GM23248 (cell line): ENCODE results near the gene FOXD1. TPM values are rescaled to one million over a fixed set of nuclear protein-coding genes. Genes with fewer than 3 reads are reported as not detected.
A peak's percentile ranks its signal among the peaks of the same experiment; 100 is the strongest.

Experiments used
- DNase-seq: peaks from one replicate; pipeline ENCODE4 v3.0.0-alpha.2; 2015
- H2AFZ ChIP-seq: fragments of 200-600 bp; sonication (generic); 2 replicates; pipeline ENCODE4 v1.6.1; 2016; ENCODE audit warnings: antibody characterized with exemption
- H3F3A ChIP-seq: fragments of 200-600 bp; sonication (generic); 2 replicates; pipeline ENCODE4 v1.6.1; 2016; ENCODE audit warnings: mild to moderate bottlenecking, antibody characterized with exemption, mixed run types; ENCODE audit not compliant: insufficient read depth
- H3K27ac ChIP-seq: fragments of 200-600 bp; sonication (generic); 2 replicates; pipeline ENCODE4 v1.5.1; 2016; ENCODE audit warnings: mild to moderate bottlenecking
- H3K27me3 ChIP-seq: fragments of 200-600 bp; sonication (generic); replicated peaks from 2 replicates; pipeline ENCODE4 v1.6.1; 2016; ENCODE audit warnings: mild to moderate bottlenecking; ENCODE audit not compliant: insufficient read depth
- H3K36me3 ChIP-seq: fragments of 200-600 bp; sonication (generic); 2 replicates; pipeline ENCODE4 v1.6.1; 2016; ENCODE audit warnings: low read depth, mild to moderate bottlenecking
- H3K4me1 ChIP-seq: fragments of 200-600 bp; sonication (generic); 2 replicates; pipeline ENCODE4 v1.6.1; 2016; ENCODE audit warnings: mild to moderate bottlenecking; ENCODE audit not compliant: insufficient read depth
- H3K4me2 ChIP-seq: fragments of 200-600 bp; sonication (generic); one replicate; pipeline ENCODE4 v1.6.1; 2016; ENCODE audit warnings: mild to moderate bottlenecking; ENCODE audit not compliant: unreplicated experiment
- H3K4me3 ChIP-seq: fragments of 200-600 bp; sonication (generic); 2 replicates; pipeline ENCODE4 v1.5.1; 2016; ENCODE audit warnings: mild to moderate bottlenecking
- H3K79me2 ChIP-seq: fragments of 200-600 bp; sonication (generic); 2 replicates; pipeline ENCODE4 v1.6.1; 2016; ENCODE audit warnings: mild to moderate bottlenecking; ENCODE audit not compliant: insufficient read depth
- H3K9ac ChIP-seq: fragments of 200-600 bp; sonication (generic); 2 replicates; pipeline ENCODE4 v1.6.1; 2016; ENCODE audit warnings: mild to moderate bottlenecking
- H3K9me2 ChIP-seq: fragments of 200-600 bp; sonication (generic); 2 replicates; pipeline ENCODE4 v1.6.1; 2016; ENCODE audit warnings: mixed run types, mild to moderate bottlenecking, moderate library complexity; ENCODE audit not compliant: insufficient read depth
- H3K9me3 ChIP-seq: fragments of 200-600 bp; sonication (generic); one replicate; pipeline ENCODE4 v1.6.1; 2017; ENCODE audit warnings: low read depth
- H4K20me1 ChIP-seq: fragments of 200-600 bp; sonication (generic); 2 replicates; pipeline ENCODE4 v1.6.0; 2016; ENCODE audit not compliant: insufficient read depth
- EZH2 ChIP-seq: fragments of 200-600 bp; sonication (generic); IDR thresholded peaks from 2 replicates; pipeline ENCODE4 v1.6.1; 2018; ENCODE audit warnings: antibody characterized with exemption, mild to moderate bottlenecking; ENCODE audit not compliant: insufficient read depth, poor library complexity, severe bottlenecking
- EZH2phosphoT487 ChIP-seq: fragments of 200-600 bp; sonication (generic); IDR thresholded peaks from 2 replicates; pipeline ENCODE4 v1.6.1; 2018; ENCODE audit warnings: antibody characterized with exemption, moderate library complexity, mild to moderate bottlenecking, low read depth; ENCODE audit not compliant: insufficient read depth
- WGBS, 2 experiments: methylation state at CpG; one replicate each; pipeline ENCODE4 v1.1.6; 2015 to 2017; ENCODE audit warnings: low lambda C conversion rate in 2 of 2, low coverage in 1 of 2; ENCODE audit errors: missing lambda C conversion rate in 2 of 2; 5-methylcytosine and 5-hydroxymethylcytosine counted together
- in situ Hi-C: fragments of 300-500 bp; cut with MboI; formaldehyde crosslinking; loops from 2 replicates; pipeline ENCODE4 v1.15.0; 2020
- polyA plus RNA-seq: library from polyadenylated mRNA; unstranded; fragments of >200 nt; fragmentation: Nextera tagmentation; extraction: Ambion mirVana; gene quantifications from 2 replicates; pipeline ENCODE4 v1.2.1, GENCODE V29; 2016
- total RNA-seq: library from RNA; depleted of rRNA; stranded (reverse); fragments of >200 nt; shearing (Covaris generic); gene quantifications from 2 replicates; pipeline ENCODE4 v1.2.3, GENCODE V29; 2014

FOXD1 gene
- total and polyA plus RNA-seq, 2 experiments from 2014 or later: 8.0 to 53.9 TPM

DNA sequence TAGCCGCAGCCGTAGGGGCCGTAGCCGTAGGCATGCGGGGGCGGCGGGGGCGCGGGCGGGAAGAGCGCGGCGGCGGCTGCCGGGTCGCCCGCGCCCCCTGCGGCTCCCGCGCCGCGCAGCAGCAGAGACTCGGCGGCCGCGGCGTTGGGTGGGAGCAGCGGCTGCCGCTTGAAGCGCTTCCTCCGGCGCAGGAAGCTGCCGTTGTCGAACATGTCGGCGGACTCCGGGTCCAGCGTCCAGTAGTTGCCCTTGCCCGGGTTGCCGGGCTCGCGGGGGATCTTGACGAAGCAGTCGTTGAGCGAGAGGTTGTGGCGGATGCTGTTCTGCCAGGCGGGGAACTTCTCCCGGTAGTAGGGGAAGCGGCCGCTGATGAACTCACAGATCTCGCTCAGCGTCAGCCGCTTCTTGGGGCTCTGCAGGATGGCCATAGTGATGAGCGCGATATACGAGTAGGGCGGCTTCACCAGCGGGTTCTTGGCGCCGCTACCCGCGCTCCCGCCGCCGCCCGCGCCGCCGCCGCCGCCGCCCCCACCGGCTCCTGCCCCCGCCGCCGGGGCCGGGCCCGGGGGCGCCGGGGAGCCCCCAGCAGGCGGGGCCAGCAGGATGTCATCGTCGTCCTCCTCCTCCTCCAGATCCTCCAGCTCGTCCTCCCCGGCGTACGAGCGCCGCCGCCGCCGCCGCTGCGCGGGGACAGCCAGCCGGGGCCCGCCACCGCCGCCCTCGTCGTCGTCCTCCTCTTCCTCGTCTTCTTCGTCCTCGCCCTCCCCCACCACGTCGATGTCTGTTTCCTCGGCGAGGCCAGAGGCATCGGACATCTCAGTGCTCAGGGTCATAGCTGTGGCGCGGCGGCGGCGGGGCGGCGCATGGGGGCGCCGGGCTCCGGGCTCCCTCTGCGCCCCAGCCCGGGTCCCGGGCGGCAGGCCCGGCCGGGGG is 781 bp downstream of the FOXD1 start:
- Histone ChIP-seq H3K9me2 (no peaks in the 10 kb centered on the region), H3K27me3 (no peaks in the 10 kb centered on the region), H4K20me1 (no peaks in the 10 kb centered on the region), H3K4me1 (peaks cover 14% of the 10 kb centered on the region), H3K36me3 (peaks cover 29% of the 10 kb centered on the region), H3K9me3 (no peaks in the 10 kb centered on the region), H3K4me2 (no peak overlapping the region), H3K4me3 (peak overlapping the region; percentile 91), H3K27ac (peak overlapping the region; percentile 90), H3K79me2 (peaks cover 50% of the 10 kb centered on the region), H3K9ac (peak overlapping the region; percentile 94), H2AFZ (no peak overlapping the region), H3F3A (peaks cover 33% of the 10 kb centered on the region)
- TF ChIP-seq EZH2 (no peak), EZH2phosphoT487 (no peak)
- DNase-seq: peak; percentile 88
- in situ Hi-C loops: loop anchor here (10.0 to 25.0 kb wide), 2 partner anchors 135 to 353 kb away; no protein-coding TSS in a partner anchor
- WGBS, 2 experiments: 0 to 2% methylated on average over 84 to 112 of the region's 127 CpGs

DNA sequence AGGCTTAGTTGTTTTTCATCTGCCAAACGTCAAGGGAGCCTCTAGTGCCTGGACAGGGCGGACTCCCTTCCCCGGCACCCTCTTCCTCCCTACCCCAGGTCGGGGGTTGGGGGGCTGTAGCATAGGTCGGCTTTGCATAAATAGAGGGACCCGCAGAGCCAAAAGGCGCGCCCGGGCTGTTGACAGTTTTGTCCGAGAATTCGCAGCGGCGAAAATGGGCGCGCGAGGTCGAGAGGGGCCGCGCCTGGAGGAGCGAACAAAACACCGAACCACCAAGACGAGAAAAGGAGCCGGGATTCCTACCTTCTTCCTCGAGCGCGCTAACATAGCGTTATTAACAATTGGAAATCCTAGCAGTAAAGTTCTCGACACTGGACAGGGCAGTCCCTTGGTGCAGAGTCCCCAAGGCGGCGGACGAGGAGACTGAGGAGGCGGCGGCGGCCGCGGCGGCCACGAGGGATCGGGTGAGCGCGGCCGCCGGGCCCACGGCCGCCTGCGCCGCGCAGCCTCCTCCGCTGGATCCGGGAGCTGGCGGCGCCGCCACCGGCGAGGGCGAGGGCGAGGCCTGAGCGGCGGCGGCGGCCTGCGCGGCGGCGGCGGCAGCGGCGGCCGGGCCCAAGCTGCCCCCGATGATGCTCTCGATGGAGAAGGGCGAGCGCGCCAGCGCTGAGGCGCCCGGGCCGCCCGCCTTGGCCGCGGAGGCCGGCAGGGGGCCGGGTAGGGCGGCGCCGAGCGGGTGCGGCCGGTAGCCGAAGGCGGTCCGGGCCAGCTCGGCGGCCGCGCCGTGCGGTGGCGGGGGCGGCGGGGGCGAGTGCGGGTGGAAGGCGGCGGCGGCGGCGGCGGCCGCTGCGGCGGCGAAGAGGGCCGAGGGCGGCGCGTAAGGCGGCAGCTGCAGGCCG is 1.7 kb downstream of the FOXD1 start:
- DNase-seq: peak; percentile 65
- Histone ChIP-seq H3K9me2 (no peaks in the 10 kb centered on the region), H2AFZ (no peak overlapping the region), H3K9ac (peak overlapping the region; percentile 99), H3K27me3 (no peaks in the 10 kb centered on the region), H3F3A (peaks cover 34% of the 10 kb centered on the region), H3K4me3 (peak overlapping the region; percentile 96), H3K9me3 (no peaks in the 10 kb centered on the region), H3K27ac (peak overlapping the region; percentile 90), H3K36me3 (peaks cover 29% of the 10 kb centered on the region), H3K79me2 (peaks cover 59% of the 10 kb centered on the region), H4K20me1 (no peaks in the 10 kb centered on the region), H3K4me1 (peaks cover 20% of the 10 kb centered on the region), H3K4me2 (peak overlapping the region; percentile 90)
- in situ Hi-C loops: loop anchor here (10.0 to 25.0 kb wide), 2 partner anchors 135 to 352 kb away; no protein-coding TSS in a partner anchor
- 1% methylated on average over 59 to 82 of the region's 119 CpGs for WGBS, 2 experiments
- TF ChIP-seq EZH2phosphoT487: no peak
- TF ChIP-seq EZH2: no peak

DNA sequence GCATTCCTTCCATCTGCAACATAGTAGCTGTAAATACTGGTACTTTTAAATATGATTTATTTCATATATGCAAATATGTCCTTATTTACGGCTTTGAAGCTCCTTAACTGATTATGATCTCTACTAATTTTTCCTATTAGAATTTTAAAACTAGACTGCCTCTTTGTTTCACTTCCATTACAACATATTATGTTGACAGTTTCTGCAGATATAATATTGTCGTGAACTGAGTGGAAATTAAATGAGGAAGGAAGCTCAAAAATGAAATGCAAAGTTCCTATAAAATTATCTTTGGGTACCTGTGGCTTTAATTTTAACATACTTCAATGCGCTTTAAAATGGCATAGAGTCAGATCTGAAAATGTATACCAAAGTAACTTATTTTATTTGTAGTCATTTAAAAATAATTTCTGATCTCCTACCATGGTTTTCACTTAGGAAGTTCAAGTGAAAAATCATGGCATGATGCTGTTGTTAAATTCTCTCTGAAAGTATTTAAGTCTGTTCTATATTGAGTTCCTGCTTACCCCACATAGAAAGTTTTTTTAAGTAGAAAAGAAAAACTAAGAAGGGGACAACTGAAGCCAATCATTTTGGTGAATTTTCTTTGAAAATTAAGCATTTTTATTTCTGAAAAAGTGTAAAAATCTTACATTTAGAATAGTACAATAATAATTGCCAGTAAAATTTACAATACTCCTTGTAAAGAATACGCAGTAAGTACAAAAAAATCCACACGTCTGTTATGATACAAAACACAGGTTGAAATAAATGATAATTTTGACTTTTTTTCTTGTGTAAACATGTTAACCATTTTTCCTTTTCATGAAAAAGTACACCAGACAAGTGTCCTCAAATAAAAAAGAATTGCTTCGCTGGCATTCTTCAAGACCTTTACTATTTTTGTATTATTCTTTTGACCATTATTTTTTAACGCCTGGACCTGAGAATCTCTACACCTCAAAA is 2.6 kb downstream of the FOXD1 start:
- peak overlapping the region; percentile 99 for H3K9ac ChIP-seq
- H3K4me3 ChIP-seq: peak overlapping the region; percentile 96
- peak overlapping the region; percentile 90 for H3K4me2 ChIP-seq
- WGBS, 2 experiments: 16 to 19% methylated on average over 7 of the region's 7 CpGs
- DNase-seq: peak; percentile 16
- TF ChIP-seq EZH2 (no peak), EZH2phosphoT487 (no peak)
- H3K79me2 ChIP-seq: peaks cover 66% of the 10 kb centered on the region
- no peaks in the 10 kb centered on the region for H3K9me3 ChIP-seq
- no peaks in the 10 kb centered on the region for H3K9me2 ChIP-seq
- peaks cover 27% of the 10 kb centered on the region for H3K4me1 ChIP-seq
- H3K27me3 ChIP-seq: no peaks in the 10 kb centered on the region
- peaks cover 29% of the 10 kb centered on the region for H3K36me3 ChIP-seq
- in situ Hi-C loops: loop anchor here (10.0 to 25.0 kb wide), 2 partner anchors 134 to 351 kb away; no protein-coding TSS in a partner anchor
- H3F3A ChIP-seq: peaks cover 40% of the 10 kb centered on the region
- H2AFZ ChIP-seq: no peak overlapping the region
- no peaks in the 10 kb centered on the region for H4K20me1 ChIP-seq
- H3K27ac ChIP-seq: peak overlapping the region; percentile 88
